ENCODE measurements around the gene OR9I1.

DNA sequence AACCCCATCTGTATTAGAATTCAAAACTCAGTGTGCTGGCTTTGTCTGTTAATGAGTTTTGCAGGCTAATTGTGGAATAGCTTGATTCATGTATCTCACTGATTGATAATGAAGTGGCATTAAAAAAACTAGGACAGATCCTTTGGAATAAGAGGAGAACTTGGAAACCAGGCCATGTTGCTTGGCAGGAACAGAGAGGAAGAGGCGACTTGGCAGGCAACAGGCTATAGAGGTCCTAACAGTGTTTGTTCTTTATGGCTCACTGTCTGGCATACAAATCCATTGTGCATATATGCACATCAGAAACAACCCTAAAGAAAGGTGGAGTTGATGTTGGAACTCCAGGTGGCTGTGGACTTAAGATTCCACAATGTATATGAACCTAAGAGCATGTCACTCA lies 17.4 kb upstream of the OR9I1 start:
- TF ChIP-seq, protein P1, sequence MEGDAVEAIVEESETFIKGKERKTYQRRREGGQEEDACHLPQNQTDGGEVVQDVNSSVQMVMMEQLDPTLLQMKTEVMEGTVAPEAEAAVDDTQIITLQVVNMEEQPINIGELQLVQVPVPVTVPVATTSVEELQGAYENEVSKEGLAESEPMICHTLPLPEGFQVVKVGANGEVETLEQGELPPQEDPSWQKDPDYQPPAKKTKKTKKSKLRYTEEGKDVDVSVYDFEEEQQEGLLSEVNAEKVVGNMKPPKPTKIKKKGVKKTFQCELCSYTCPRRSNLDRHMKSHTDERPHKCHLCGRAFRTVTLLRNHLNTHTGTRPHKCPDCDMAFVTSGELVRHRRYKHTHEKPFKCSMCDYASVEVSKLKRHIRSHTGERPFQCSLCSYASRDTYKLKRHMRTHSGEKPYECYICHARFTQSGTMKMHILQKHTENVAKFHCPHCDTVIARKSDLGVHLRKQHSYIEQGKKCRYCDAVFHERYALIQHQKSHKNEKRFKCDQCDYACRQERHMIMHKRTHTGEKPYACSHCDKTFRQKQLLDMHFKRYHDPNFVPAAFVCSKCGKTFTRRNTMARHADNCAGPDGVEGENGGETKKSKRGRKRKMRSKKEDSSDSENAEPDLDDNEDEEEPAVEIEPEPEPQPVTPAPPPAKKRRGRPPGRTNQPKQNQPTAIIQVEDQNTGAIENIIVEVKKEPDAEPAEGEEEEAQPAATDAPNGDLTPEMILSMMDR (IDR thresholded peaks at IDR 0.05): no peak
- no peak for TF ChIP-seq POLR2A (IDR thresholded peaks at IDR 0.05)

Data from Peyer's patch (tissue), 4 donors.